Skeletal muscle tissue (tissue), 4 donors: ENCODE results near the gene GP5. TPM values are rescaled to one million over a fixed set of nuclear protein-coding genes. Genes with fewer than 3 reads are reported as not detected.

Experiments used
- H3K27ac ChIP-seq: one replicate; pipeline ENCODE4 v1.7.0; 2013; ENCODE audit warnings: mild to moderate bottlenecking, low read depth, low read length, inconsistent platforms
- H3K27me3 ChIP-seq, 3 donors: one replicate each; pipeline ENCODE4 v1.7.0; 2013; ENCODE audit warnings: low read length in 3 of 3; ENCODE audit not compliant: control insufficient read depth in 3 of 3, insufficient read depth in 3 of 3
- H3K36me3 ChIP-seq, 3 donors: one replicate each; pipeline ENCODE4 v1.7.0; 2013; ENCODE audit warnings: low read length in 3 of 3; ENCODE audit not compliant: control insufficient read depth in 3 of 3, insufficient read depth in 3 of 3
- H3K4me1 ChIP-seq, 3 donors: one replicate each; pipeline ENCODE4 v1.7.0; 2013; ENCODE audit warnings: low read length in 3 of 3, mild to moderate bottlenecking in 3 of 3; ENCODE audit not compliant: control insufficient read depth in 3 of 3, insufficient read depth in 3 of 3
- H3K4me3 ChIP-seq, 3 donors: one replicate each; pipeline ENCODE4 v1.7.0; 2013; ENCODE audit warnings: low read length in 3 of 3
- H3K9ac ChIP-seq, 3 donors: one replicate each; pipeline ENCODE4 v1.7.0; 2013; ENCODE audit warnings: low read length in 3 of 3, mild to moderate bottlenecking in 3 of 3, moderate library complexity in 2 of 3, low read depth in 1 of 3
- H3K9me3 ChIP-seq, 3 donors: one replicate each; pipeline ENCODE4 v1.7.0; 2013; ENCODE audit warnings: low read length in 3 of 3; ENCODE audit not compliant: control insufficient read depth in 3 of 3
- total RNA-seq: library from RNA; depleted of rRNA; stranded (reverse); fragments of >200 nt; gene quantifications from one replicate; pipeline ENCODE4 v1.2.3, GENCODE V29; 2014
- donor health status: Osteomylitis.

Gene GP5
- total RNA-seq, 1 donor from 2014 or later = under 0.01 TPM

- Histone ChIP-seq H3K27ac (no peak overlapping the region), H3K4me1 (no peaks in the 10 kb centered on the region), H3K27me3 (peaks cover 31 to 36% (median 33%) of the 10 kb centered on the region in 3 donors), H3K9ac (no peak overlapping the region), H3K4me3 (no peak overlapping the region), H3K36me3 (no peaks in the 10 kb centered on the region), H3K9me3 (no peaks in the 10 kb centered on the region)
These were observed 28.3 kb downstream of the GP5 start for GRCh38 chr3:194370753-194371152.

GRCh38 chr3:194369522-194370279, 29.4 kb downstream of the GP5 start, which contains the start of gene LRRC15:
Gene LRRC15, minus strand, starts transcription at chr3:194369743. Its CDS starts 8,700 bp downstream, at chr3:194361043.
- H3K4me3 ChIP-seq = no peak within 1 kb of the TSS
- no peak within 1 kb of the TSS for H3K27ac ChIP-seq
- no peak within 1 kb of the TSS for H3K9ac ChIP-seq
- peaks cover 5 to 7% (median 6%) of the 10 kb centered on the region in 3 donors for H3K4me1 ChIP-seq
- no peaks in the 10 kb centered on the region for H3K9me3 ChIP-seq
- peaks cover 31 to 33% (median 31%) of the 10 kb centered on the region in 3 donors for H3K27me3 ChIP-seq
- H3K36me3 ChIP-seq = no peaks in the 10 kb centered on the region

GRCh38 chr3:194368918-194369317, 30.1 kb downstream of the GP5 start:
- Histone ChIP-seq H3K27ac (no peak overlapping the region), H3K4me3 (no peak overlapping the region), H3K4me1 (peaks cover 12 to 14% (median 12%) of the 10 kb centered on the region in 3 donors), H3K36me3 (no peaks in the 10 kb centered on the region), H3K27me3 (peaks cover 28 to 33% (median 31%) of the 10 kb centered on the region in 3 donors), H3K9me3 (no peaks in the 10 kb centered on the region), H3K9ac (no peak overlapping the region)

GRCh38 chr3:194367992-194368841, 30.8 kb downstream of the GP5 start:
- Histone ChIP-seq H3K27ac (no peak overlapping the region), H3K27me3 (peaks cover 27 to 33% (median 29%) of the 10 kb centered on the region in 3 donors), H3K9me3 (no peaks in the 10 kb centered on the region), H3K4me1 (peaks cover 12 to 14% (median 12%) of the 10 kb centered on the region in 3 donors), H3K4me3 (no peak overlapping the region), H3K9ac (no peak overlapping the region), H3K36me3 (no peaks in the 10 kb centered on the region)

GRCh38 chr3:194365978-194366490, 33.0 kb downstream of the GP5 start:
- peaks cover 26 to 33% (median 27%) of the 10 kb centered on the region in 3 donors for H3K27me3 ChIP-seq
- no peak overlapping the region for H3K9ac ChIP-seq
- H3K36me3 ChIP-seq = no peaks in the 10 kb centered on the region
- H3K4me3 ChIP-seq = no peak overlapping the region
- no peaks in the 10 kb centered on the region for H3K9me3 ChIP-seq
- H3K4me1 ChIP-seq = peaks cover 12 to 14% (median 12%) of the 10 kb centered on the region in 3 donors
- H3K27ac ChIP-seq = no peak overlapping the region

GRCh38 chr3:194365526-194365925, 33.5 kb downstream of the GP5 start:
- Histone ChIP-seq H3K4me1 (peaks cover 12 to 14% (median 12%) of the 10 kb centered on the region in 3 donors), H3K9me3 (no peaks in the 10 kb centered on the region), H3K9ac (no peak overlapping the region), H3K4me3 (no peak overlapping the region), H3K36me3 (no peaks in the 10 kb centered on the region), H3K27me3 (peaks cover 25 to 33% (median 29%) of the 10 kb centered on the region in 3 donors), H3K27ac (no peak overlapping the region)

- H3K4me3 ChIP-seq = no peak overlapping the region
- H3K4me1 ChIP-seq = peaks cover 12 to 14% (median 12%) of the 10 kb centered on the region in 3 donors
- H3K27ac ChIP-seq = no peak overlapping the region
- no peaks in the 10 kb centered on the region for H3K36me3 ChIP-seq
- H3K27me3 ChIP-seq = peaks cover 20 to 29% (median 26%) of the 10 kb centered on the region in 3 donors
- H3K9me3 ChIP-seq = no peaks in the 10 kb centered on the region
- H3K9ac ChIP-seq = peak overlapping the region in 1 of 3 donors; percentile 33
These were observed 34.2 kb downstream of the GP5 start for GRCh38 chr3:194364652-194365434.

GRCh38 chr3:194364314-194364651, 34.8 kb downstream of the GP5 start:
- no peak overlapping the region for H3K27ac ChIP-seq
- no peak overlapping the region for H3K4me3 ChIP-seq
- no peaks in the 10 kb centered on the region for H3K36me3 ChIP-seq
- H3K9me3 ChIP-seq = no peaks in the 10 kb centered on the region
- H3K9ac ChIP-seq = no peak overlapping the region
- H3K4me1 ChIP-seq = peaks cover 12 to 14% (median 12%) of the 10 kb centered on the region in 3 donors
- H3K27me3 ChIP-seq = peaks cover 14 to 28% (median 21%) of the 10 kb centered on the region in 3 donors

- no peaks in the 10 kb centered on the region for H3K9me3 ChIP-seq
- H3K4me1 ChIP-seq = peaks cover 12 to 14% (median 12%) of the 10 kb centered on the region in 3 donors
- H3K27ac ChIP-seq = no peak overlapping the region
- no peak overlapping the region for H3K9ac ChIP-seq
- H3K36me3 ChIP-seq = no peaks in the 10 kb centered on the region
- H3K27me3 ChIP-seq = peaks cover 3 to 36% (median 17%) of the 10 kb centered on the region in 3 donors
- H3K4me3 ChIP-seq = no peak overlapping the region
These were observed 38.5 kb downstream of the GP5 start for GRCh38 chr3:194360568-194360967.
